H1 (cell line): ENCODE measurements around the gene SH2D2A. TPM values are rescaled to one million over a fixed set of nuclear protein-coding genes. Genes with fewer than 3 reads are reported as not detected.

ENCODE experiments used
- CTCF ChIA-PET: fragments of 300-600 bp; sonication (Branson Sonifier 250); formaldehyde crosslinking; loops from one replicate; lab custom pipeline; 2021; ENCODE audit not compliant: partially characterized antibody; lab: Charles Lee
- POLR2A ChIA-PET: fragments of 300-600 bp; sonication (Branson Sonifier 250); formaldehyde crosslinking; loops from one replicate; lab custom pipeline; 2021; ENCODE audit warnings: inconsistent platforms; ENCODE audit not compliant: partially characterized antibody; lab: Charles Lee
- DNase-seq, 2 experiments: peaks; one replicate each; pipeline versions ENCODE4 v3.0.0 to v3.0.0-alpha.2; 2010 to 2022; ENCODE audit warnings: low spot score in 2 of 2, low read depth in 1 of 2, mixed read lengths in 1 of 2
- FAIRE-seq: peaks from 2 replicates; lab custom pipeline; 2011; peaks lifted over from hg19 to GRCh38; lab: Jason Lieb, UNC
- H2AFZ ChIP-seq: 2 replicates; pipeline ENCODE4 v1.8.1; 2012; ENCODE audit warnings: low read length, inconsistent platforms
- H2AK5ac ChIP-seq: 2 replicates; pipeline ENCODE4 v1.6.1; 2013; ENCODE audit warnings: low read depth, low read length
- H2BK120ac ChIP-seq: replicated peaks from 2 replicates; pipeline ENCODE3; 2013; ENCODE audit warnings: low read depth, low read length, inconsistent platforms
- H2BK12ac ChIP-seq: 2 replicates; pipeline ENCODE4 v1.6.1; 2013; ENCODE audit warnings: low read depth, low read length
- H2BK15ac ChIP-seq: 2 replicates; pipeline ENCODE4 v1.6.1; 2013; ENCODE audit warnings: low read length
- H2BK20ac ChIP-seq: 2 replicates; pipeline ENCODE4 v1.6.1; 2013; ENCODE audit warnings: low read length
- H2BK5ac ChIP-seq: 2 replicates; pipeline ENCODE4 v1.6.1; 2013; ENCODE audit warnings: low read depth, low read length
- H3K14ac ChIP-seq: 2 replicates; pipeline ENCODE4 v1.6.1; 2013; ENCODE audit warnings: inconsistent platforms; ENCODE audit not compliant: insufficient read length
- H3K18ac ChIP-seq: 2 replicates; pipeline ENCODE4 v1.6.1; 2013; ENCODE audit warnings: low read length; ENCODE audit errors: extremely low read depth
- H3K23ac ChIP-seq: 2 replicates; pipeline ENCODE4 v1.6.1; 2013; ENCODE audit warnings: inconsistent platforms; ENCODE audit not compliant: insufficient read length
- H3K23me2 ChIP-seq: 2 replicates; pipeline ENCODE4 v1.6.1; 2013; ENCODE audit warnings: low read depth, low read length
- H3K27ac ChIP-seq: 2 replicates; pipeline ENCODE4 v1.6.1; 2011; ENCODE audit warnings: low read depth, low read length, inconsistent platforms
- H3K27me3 ChIP-seq, 4 experiments: replicated peaks in 1 of 4; 1 replicate in 1 of 4; 2 replicates in 3 of 4; pipeline versions ENCODE4 v1.6.1 to v1.8.1; 2011 to 2013; ENCODE audit warnings: low read length in 3 of 4, mild to moderate bottlenecking in 3 of 4, inconsistent platforms in 2 of 4, mixed read lengths in 2 of 4, moderate library complexity in 1 of 4; ENCODE audit not compliant: control insufficient read depth in 3 of 4, insufficient read depth in 3 of 4; ENCODE audit errors: extremely low read depth in 1 of 4
- H3K36me3 ChIP-seq, 4 experiments: 2 replicates each; pipeline versions ENCODE4 v1.6.1 to v1.8.1; 2011 to 2013; ENCODE audit warnings: mild to moderate bottlenecking in 4 of 4, low read length in 3 of 4, moderate library complexity in 2 of 4, control low read depth in 1 of 4, inconsistent platforms in 1 of 4; ENCODE audit not compliant: insufficient read depth in 4 of 4, control insufficient read depth in 2 of 4
- H3K4ac ChIP-seq: replicated peaks from 2 replicates; pipeline ENCODE3; 2013; ENCODE audit warnings: low read length, low read depth, mixed read lengths, inconsistent platforms; ENCODE audit not compliant: insufficient read length
- H3K4me1 ChIP-seq, 4 experiments: replicated peaks in 1 of 4; 1 replicate in 1 of 4; 2 replicates in 3 of 4; pipeline versions ENCODE4 v1.6.1 to v1.8.1; 2011 to 2013; ENCODE audit warnings: low read length in 3 of 4, inconsistent platforms in 2 of 4, mixed read lengths in 1 of 4; ENCODE audit not compliant: insufficient read depth in 4 of 4, control insufficient read depth in 3 of 4
- H3K4me2 ChIP-seq, 2 experiments: 2 replicates each; pipeline versions ENCODE4 v1.6.1 to v1.8.1; 2011 to 2013; ENCODE audit warnings: low read depth in 2 of 2, low read length in 2 of 2, control low read depth in 1 of 2, inconsistent platforms in 1 of 2, mild to moderate bottlenecking in 1 of 2; ENCODE audit not compliant: insufficient read depth in 1 of 2
- H3K4me3 ChIP-seq, 4 experiments: fragments of 200-600, 300-600 bp in 1 of 4; sonication (generic), shearing (Covaris generic), sonication (Bioruptor Twin) in 1 of 4; 2 replicates each; pipeline versions ENCODE4 v1.5.1 to v1.8.1; 2011 to 2016; ENCODE audit warnings: low read length in 4 of 4, low read depth in 3 of 4, control low read depth in 2 of 4, inconsistent platforms in 2 of 4, mild to moderate bottlenecking in 2 of 4, mixed read lengths in 1 of 4, moderate library complexity in 1 of 4; ENCODE audit not compliant: insufficient read depth in 2 of 4; ENCODE audit errors: extremely low read depth in 1 of 4
- H3K56ac ChIP-seq: replicated peaks from 2 replicates; pipeline ENCODE3; 2013; ENCODE audit warnings: low read depth, mild to moderate bottlenecking, mixed read lengths, low read length, inconsistent platforms; ENCODE audit not compliant: insufficient read length
- H3K79me1 ChIP-seq: 2 replicates; pipeline ENCODE4 v1.6.1; 2013; ENCODE audit warnings: low read depth, low read length, control low read depth
- H3K79me2 ChIP-seq, 2 experiments: 2 replicates each; pipeline versions ENCODE4 v1.6.1 to v1.8.1; 2012 to 2013; ENCODE audit warnings: low read length in 2 of 2, mild to moderate bottlenecking in 2 of 2, inconsistent platforms in 1 of 2; ENCODE audit not compliant: insufficient read depth in 2 of 2, control insufficient read depth in 1 of 2
- H3K9ac ChIP-seq, 4 experiments: replicated peaks in 1 of 4; 1 replicate in 1 of 4; 2 replicates in 3 of 4; pipeline versions ENCODE4 v1.6.1 to v1.8.1; 2011 to 2013; ENCODE audit warnings: low read depth in 3 of 4, low read length in 3 of 4, control low read depth in 2 of 4, mild to moderate bottlenecking in 2 of 4, moderate library complexity in 2 of 4, inconsistent platforms in 1 of 4; ENCODE audit errors: extremely low read depth in 1 of 4
- H3K9me3 ChIP-seq, 2 experiments: 2 replicates each; pipeline versions ENCODE4 v1.6.1 to v1.8.1; 2012 to 2013; ENCODE audit warnings: mild to moderate bottlenecking in 2 of 2, moderate library complexity in 2 of 2, control low read depth in 1 of 2, inconsistent platforms in 1 of 2, low read depth in 1 of 2, low read length in 1 of 2, mixed read lengths in 1 of 2; ENCODE audit not compliant: insufficient read depth in 2 of 2
- H4K20me1 ChIP-seq, 2 experiments: replicated peaks in 1 of 2; 2 replicates each; pipeline versions ENCODE3 to v1.8.1; 2011 to 2013; ENCODE audit warnings: inconsistent platforms in 2 of 2, low read length in 2 of 2, mild to moderate bottlenecking in 1 of 2; ENCODE audit not compliant: insufficient read depth in 2 of 2, control insufficient read depth in 1 of 2
- H4K5ac ChIP-seq: 2 replicates; pipeline ENCODE4 v1.6.1; 2013; ENCODE audit warnings: low read length, low read depth, mixed read lengths, inconsistent platforms; ENCODE audit not compliant: insufficient read length
- H4K8ac ChIP-seq: 2 replicates; pipeline ENCODE4 v1.8.0; 2013; ENCODE audit warnings: mild to moderate bottlenecking, moderate library complexity, low read length, inconsistent platforms; ENCODE audit not compliant: insufficient read depth; ENCODE audit errors: extremely low read depth
- H4K91ac ChIP-seq: replicated peaks from 2 replicates; pipeline ENCODE3; 2013; ENCODE audit warnings: low read length, mixed read lengths, inconsistent platforms; ENCODE audit not compliant: insufficient read length
- CBX8 ChIP-seq: fragments of 300-800, 300-1000 bp; sonication (generic); IDR thresholded peaks from 2 replicates; pipeline ENCODE4 v1.7.1; 2016; ENCODE audit warnings: low read depth, low read length, borderline replicate concordance
- CHD1 ChIP-seq: IDR thresholded peaks from 2 replicates; pipeline ENCODE4 v1.6.1; 2012; ENCODE audit warnings: low read depth, low read length, improper control_type of control experiment
- CHD2 ChIP-seq: IDR thresholded peaks from 2 replicates; pipeline ENCODE4 v1.6.1; 2012; ENCODE audit warnings: low read length, improper control_type of control experiment
- CREB1 ChIP-seq: IDR thresholded peaks from 2 replicates; pipeline ENCODE4 v1.6.1; 2012; ENCODE audit warnings: inconsistent platforms
- HDAC2 ChIP-seq, 2 experiments: fragments of 300-600 bp in 1 of 2; sonication (generic) in 1 of 2; IDR thresholded peaks; 2 replicates each; pipeline ENCODE4 v1.6.1; 2011 to 2012; ENCODE audit warnings: low read depth in 2 of 2, low read length in 2 of 2, mild to moderate bottlenecking in 2 of 2, moderate library complexity in 2 of 2, borderline replicate concordance in 1 of 2, inconsistent platforms in 1 of 2
- HDAC6 ChIP-seq: IDR thresholded peaks from one replicate; pipeline ENCODE4 v1.7.1; 2012; ENCODE audit warnings: low read depth, mild to moderate bottlenecking, inconsistent platforms, low read length, moderate library complexity
- JUN ChIP-seq: IDR thresholded peaks from 2 replicates; pipeline ENCODE4 v1.6.1; 2011; ENCODE audit warnings: low read depth, mild to moderate bottlenecking, improper control_type of control experiment, low read length
- JUND ChIP-seq: IDR thresholded peaks from 2 replicates; pipeline ENCODE4 v1.6.1; 2011; ENCODE audit warnings: mild to moderate bottlenecking, improper control_type of control experiment, low read length
- NANOG ChIP-seq: IDR thresholded peaks from 2 replicates; pipeline ENCODE4 v1.6.1; 2011; ENCODE audit warnings: low read length, low read depth, mild to moderate bottlenecking, inconsistent platforms; ENCODE audit not compliant: insufficient read depth, poor library complexity, severe bottlenecking
- PHF8 ChIP-seq: fragments of 200-600 bp; sonication (generic); conservative IDR thresholded peaks from 2 replicates; pipeline ENCODE4 v1.7.1; 2012; ENCODE audit warnings: low read depth, mild to moderate bottlenecking, inconsistent platforms, low read length, moderate library complexity
- POLR2AphosphoS5 ChIP-seq: IDR thresholded peaks from 2 replicates; pipeline ENCODE4 v1.6.1; 2011; ENCODE audit warnings: low read depth, low read length
- RBBP5 ChIP-seq: IDR thresholded peaks from 2 replicates; pipeline ENCODE4 v1.7.1; 2012; ENCODE audit warnings: low read depth, mild to moderate bottlenecking, inconsistent platforms, low read length, moderate library complexity, borderline replicate concordance
- TAF7 ChIP-seq: optimal IDR thresholded peaks from 2 replicates; pipeline ENCODE3; 2011; ENCODE audit warnings: low read depth, mild to moderate bottlenecking, inconsistent platforms, low read length, moderate library complexity, borderline replicate concordance
- TBP ChIP-seq: IDR thresholded peaks from 2 replicates; pipeline ENCODE4 v1.6.1; 2011; ENCODE audit warnings: low read depth, low read length, improper control_type of control experiment
- WGBS, 2 experiments: shearing (Covaris generic) in 1 of 2; methylation state at CpG; one replicate each; pipeline versions ENCODE4 v1.1.6 to v1.1.7; 2013 to 2015; ENCODE audit warnings: low lambda C conversion rate in 2 of 2, mixed read lengths in 2 of 2, inconsistent platforms in 1 of 2, low coverage in 1 of 2, missing lambda C conversion rate in 1 of 2; ENCODE audit not compliant: insufficient replicate concordance in 2 of 2, insufficient coverage in 1 of 2, insufficient read length in 1 of 2; ENCODE audit errors: extremely low coverage in 1 of 2, missing lambda C conversion rate in 1 of 2; 5-methylcytosine and 5-hydroxymethylcytosine counted together
- polyA plus RNA-seq, 7 experiments: library from polyadenylated mRNA; depleted of rRNA in 3 of 7; stranded (reverse) in 5 of 7; unstranded in 2 of 7; fragments of >200 nt in 5 of 7; fragments of 200-250 nt in 2 of 7; gene quantifications; 1 replicate in 5 of 7; 2 replicates in 1 of 7; 4 replicates in 1 of 7; pipeline versions ENCODE4 v1.2.1 to v1.2.3, GENCODE V29; 2011 to 2013; ENCODE audit warnings: missing spikeins in 2 of 7, mixed read lengths in 2 of 7
- total RNA-seq: library from RNA; stranded (reverse); fragmentation: NEBNext Ultra II Directional; extraction: Animal tissue kit (Norgen Biotek cat#: 25700); gene quantifications from 2 replicates; pipeline ENCODE4 v1.2.1, GENCODE V29; 2021

SH2D2A gene
- total and polyA plus RNA-seq, 2 of the 8 experiments (the other 6 are each of a cell fraction or from before 2014, with no cell fraction given), result 3.3 to 7.9 TPM

- H3K9me3 ChIP-seq, result no peaks in the 10 kb centered on the region
- no peak overlapping the region for H3K56ac ChIP-seq
- peak overlapping the region; percentile 77; the same call in 1 of the 2 replicates for H2BK12ac ChIP-seq
- no peaks in the 10 kb centered on the region for H3K36me3 ChIP-seq
- H3K79me2 ChIP-seq, result no peaks in the 10 kb centered on the region
- H3K4me2 ChIP-seq, result peak overlapping the region; percentile 69 to 93
- FAIRE-seq (no peak), DNase-seq (no peak)
- 0 out of 2 replicates have a peak overlapping the region, but pooled peaks have one; percentile 36 for H2BK15ac ChIP-seq
- no peaks in the 10 kb centered on the region for H3K79me1 ChIP-seq
- H2BK20ac ChIP-seq, result no peak overlapping the region
- H3K27ac ChIP-seq, result no peak overlapping the region
- H2AFZ ChIP-seq, result no peak overlapping the region
- H3K23ac ChIP-seq, result no peak overlapping the region
- no peaks in the 10 kb centered on the region for H4K20me1 ChIP-seq
- H2BK120ac ChIP-seq, result no peak overlapping the region
- peak overlapping the region in 1 of 4 experiments; percentile 34; a peak in 2 of 7 replicates for H3K9ac ChIP-seq
- H4K91ac ChIP-seq, result peak overlapping the region; percentile 83
- no peak overlapping the region for H3K14ac ChIP-seq
- H3K4me3 ChIP-seq, result peak overlapping the region; percentile 3 to 55 (median 38)
- WGBS, 2 experiments, result 55% methylated on average over 10 of the region's 10 CpGs; no CpG with 5 or more reads in 1 of the 2 experiments
- peak overlapping the region; percentile 35 for H4K8ac ChIP-seq
- ChIA-PET POLR2A (interaction anchor here (0.8 to 2.0 kb wide), 7 partner anchors 11 to 113 kb away, joined by 3 to 7 read pairs (median 4); partner anchors contain the start of genes INSRR and METTL25B), CTCF (interaction anchor here (0.9 to 31.8 kb wide), 17 partner anchors 15 to 154 kb away, joined by 3 to 491 read pairs (median 5); partner anchors contain the start of genes INSRR and PEAR1)
- no peak overlapping the region for H3K4ac ChIP-seq
- peaks cover 0 to 11% (median 5%) of the 10 kb centered on the region in 4 experiments; a peak in 6 of 7 replicates for H3K4me1 ChIP-seq
- peak overlapping the region; percentile 6 for H4K5ac ChIP-seq
- peaks cover 2% of the 10 kb centered on the region; the same call in 1 of the 2 replicates for H3K23me2 ChIP-seq
- H2BK5ac ChIP-seq, result no peak overlapping the region
- H3K27me3 ChIP-seq, result peaks cover 1 to 48% (median 42%) of the 10 kb centered on the region in 4 experiments
- H2AK5ac ChIP-seq, result no peak overlapping the region
- peak overlapping the region; percentile 81; the same call in 1 of the 2 replicates for H3K18ac ChIP-seq
- no peak for TF ChIP-seq TAF7
- no peak for TF ChIP-seq TBP
- no peak for TF ChIP-seq JUN
- TF ChIP-seq RBBP5, result no peak
- no peak for TF ChIP-seq PHF8
- no peak for TF ChIP-seq POLR2AphosphoS5
- no peak for TF ChIP-seq CHD1
- no peak for TF ChIP-seq CHD2
- TF ChIP-seq HDAC2 (IDR thresholded peaks at IDR 0.05; ENCODE audit: borderline replicate concordance in 1 of 2, low read depth in 2 of 2, low read length in 2 of 2), result no peak
- TF ChIP-seq CBX8, result no peak
- no peak for TF ChIP-seq JUND
- no peak for TF ChIP-seq CREB1
- TF ChIP-seq NANOG, result no peak
- no peak for TF ChIP-seq HDAC6
Measured at GRCh38 chr1:156813298-156813697, 3.4 kb downstream of the SH2D2A start.
